Measurements from ENCODE around the gene NAALADL2. TPM values are rescaled to one million over a fixed set of nuclear protein-coding genes. Genes with fewer than 3 reads are reported as not detected.
"Not testable (repeated sequence)": the region's sequence is repeated elsewhere in the genome, so short reads cannot be mapped to it uniquely, and the experiment has no call there.

NAALADL2 gene
- total RNA-seq, 4 donors from 2014 or later: 7.0 to 34.7 (median 18.4) TPM

GRCh38 chr3:175357758-175358157 lies 498.6 kb downstream of the NAALADL2 start:
- no peaks in the 10 kb centered on the region for H3K9me3 ChIP-seq
- H3K36me3 ChIP-seq: no peaks in the 10 kb centered on the region
- DNase-seq: no peak
- H3K27me3 ChIP-seq: no peaks in the 10 kb centered on the region
- TF ChIP-seq POLR2A (IDR thresholded peaks at IDR 0.05): no peak
- TF ChIP-seq CTCF (IDR thresholded peaks at IDR 0.05): no peak
- H3K27ac ChIP-seq: no peak overlapping the region
- no peak overlapping the region for H3K4me3 ChIP-seq
- no peaks in the 10 kb centered on the region for H3K4me1 ChIP-seq

- H3K9me3 ChIP-seq: no peaks in the 10 kb centered on the region
- no peak overlapping the region for H3K27ac ChIP-seq
- DNase-seq: no peak
- H3K36me3 ChIP-seq: no peaks in the 10 kb centered on the region
- no peak overlapping the region for H3K4me3 ChIP-seq
- TF ChIP-seq POLR2A (IDR thresholded peaks at IDR 0.05): no peak
- no peak for TF ChIP-seq CTCF (IDR thresholded peaks at IDR 0.05)
- no peaks in the 10 kb centered on the region for H3K4me1 ChIP-seq
- H3K27me3 ChIP-seq: no peaks in the 10 kb centered on the region
These were observed 499.8 kb downstream of the NAALADL2 start for GRCh38 chr3:175358935-175359334.

GRCh38 chr3:175370426-175370825 lies 511.3 kb downstream of the NAALADL2 start:
- H3K36me3 ChIP-seq, H3K9me3 ChIP-seq, H3K4me3 ChIP-seq, H3K27ac ChIP-seq, H3K4me1 ChIP-seq, DNase-seq, H3K27me3 ChIP-seq: not testable (repeated sequence)

GRCh38 chr3:175371187-175371586 lies 512.1 kb downstream of the NAALADL2 start:
- H3K36me3 ChIP-seq, H3K27ac ChIP-seq: not testable (repeated sequence)

GRCh38 chr3:175374705-175375104 lies 515.6 kb downstream of the NAALADL2 start:
- Histone ChIP-seq H3K4me3 (no peak overlapping the region), H3K36me3 (no peaks in the 10 kb centered on the region), H3K27ac (no peak overlapping the region), H3K4me1 (no peaks in the 10 kb centered on the region), H3K9me3 (no peaks in the 10 kb centered on the region), H3K27me3 (no peaks in the 10 kb centered on the region)
- DNase-seq: no peak
- TF ChIP-seq POLR2A (IDR thresholded peaks at IDR 0.05) (no peak), CTCF (IDR thresholded peaks at IDR 0.05) (no peak)

More at GRCh38 chr3:175371187-175371586, 512.1 kb downstream of the NAALADL2 start:
- H3K27me3 ChIP-seq, DNase-seq, H3K4me3 ChIP-seq, H3K9me3 ChIP-seq, H3K4me1 ChIP-seq: not testable (repeated sequence)

GRCh38 chr3:175378348-175378747 lies 519.2 kb downstream of the NAALADL2 start:
- Histone ChIP-seq H3K4me1 (no peaks in the 10 kb centered on the region), H3K27ac (no peak overlapping the region), H3K36me3 (no peaks in the 10 kb centered on the region), H3K4me3 (no peak overlapping the region), H3K9me3 (no peaks in the 10 kb centered on the region), H3K27me3 (no peaks in the 10 kb centered on the region)
- TF ChIP-seq POLR2A (IDR thresholded peaks at IDR 0.05) (no peak), CTCF (IDR thresholded peaks at IDR 0.05) (no peak)
- DNase-seq: no peak

GRCh38 chr3:175381685-175382084 lies 522.6 kb downstream of the NAALADL2 start:
- Histone ChIP-seq H3K27me3 (no peaks in the 10 kb centered on the region), H3K36me3 (no peaks in the 10 kb centered on the region), H3K9me3 (no peaks in the 10 kb centered on the region), H3K4me1 (no peaks in the 10 kb centered on the region), H3K4me3 (no peak overlapping the region), H3K27ac (no peak overlapping the region)
- no peak for TF ChIP-seq POLR2A (IDR thresholded peaks at IDR 0.05)
- no peak for DNase-seq
